ENCODE measurements around the gene ASTN2.

ASTN2 gene

DNA sequence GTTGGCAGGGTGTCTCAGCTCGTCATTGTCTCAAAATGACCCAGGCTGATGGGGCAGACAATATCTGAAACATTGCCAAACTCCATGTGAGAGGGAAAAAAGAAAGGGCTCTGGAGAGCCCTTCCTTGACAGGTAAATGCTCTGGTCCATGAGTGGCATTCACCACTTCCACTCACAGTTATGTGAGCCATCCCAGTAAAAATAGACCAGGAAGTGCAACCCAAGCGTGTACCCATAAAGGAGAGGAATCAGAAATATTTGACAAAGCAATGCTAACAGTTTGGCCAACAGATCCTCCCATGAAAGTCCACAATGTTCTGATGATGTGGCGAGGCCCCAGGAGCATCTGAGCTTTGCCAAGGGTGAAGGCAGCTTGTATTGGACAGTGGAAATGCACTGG is 49.4 kb downstream of the ASTN2 start:
- TF ChIP-seq POLR2AphosphoS5 (IDR thresholded peaks at IDR 0.05; ENCODE audit: low read depth, low read length), result no peak
- TF ChIP-seq TAF1 (IDR thresholded peaks at IDR 0.05; ENCODE audit: borderline replicate concordance, insufficient read depth, low read length), result no peak
- TF ChIP-seq REST (IDR thresholded peaks at IDR 0.05; ENCODE audit: insufficient read depth in 1 of 2, low read depth in 2 of 2, low read length in 2 of 2), result no peak
- no peak for TF ChIP-seq SIN3A (IDR thresholded peaks at IDR 0.05; ENCODE audit: borderline replicate concordance, insufficient read depth, low read length)
- no peak for TF ChIP-seq FOXP2 (optimal IDR thresholded peaks at IDR 0.05; ENCODE audit: borderline replicate concordance, extremely low read depth, extremely low read length, insufficient read depth)

- TF ChIP-seq POLR2AphosphoS5 (IDR thresholded peaks at IDR 0.05; ENCODE audit: low read depth, low read length) (no peak), FOXP2 (optimal IDR thresholded peaks at IDR 0.05; ENCODE audit: borderline replicate concordance, extremely low read depth, extremely low read length, insufficient read depth) (no peak), REST (IDR thresholded peaks at IDR 0.05; ENCODE audit: insufficient read depth in 1 of 2, low read depth in 2 of 2, low read length in 2 of 2) (no peak), SIN3A (IDR thresholded peaks at IDR 0.05; ENCODE audit: borderline replicate concordance, insufficient read depth, low read length) (no peak), TAF1 (IDR thresholded peaks at IDR 0.05; ENCODE audit: borderline replicate concordance, insufficient read depth, low read length) (no peak)
Measured at GRCh38 chr9:117363006-117363405, 51.9 kb downstream of the ASTN2 start.

- TF ChIP-seq REST (IDR thresholded peaks at IDR 0.05; ENCODE audit: insufficient read depth in 1 of 2, low read depth in 2 of 2, low read length in 2 of 2) (no peak), TAF1 (IDR thresholded peaks at IDR 0.05; ENCODE audit: borderline replicate concordance, insufficient read depth, low read length) (no peak), SIN3A (IDR thresholded peaks at IDR 0.05; ENCODE audit: borderline replicate concordance, insufficient read depth, low read length) (no peak), POLR2AphosphoS5 (IDR thresholded peaks at IDR 0.05; ENCODE audit: low read depth, low read length) (no peak), FOXP2 (optimal IDR thresholded peaks at IDR 0.05; ENCODE audit: borderline replicate concordance, extremely low read depth, extremely low read length, insufficient read depth) (no peak)
Measured at GRCh38 chr9:117359910-117360309, 54.9 kb downstream of the ASTN2 start.

DNA sequence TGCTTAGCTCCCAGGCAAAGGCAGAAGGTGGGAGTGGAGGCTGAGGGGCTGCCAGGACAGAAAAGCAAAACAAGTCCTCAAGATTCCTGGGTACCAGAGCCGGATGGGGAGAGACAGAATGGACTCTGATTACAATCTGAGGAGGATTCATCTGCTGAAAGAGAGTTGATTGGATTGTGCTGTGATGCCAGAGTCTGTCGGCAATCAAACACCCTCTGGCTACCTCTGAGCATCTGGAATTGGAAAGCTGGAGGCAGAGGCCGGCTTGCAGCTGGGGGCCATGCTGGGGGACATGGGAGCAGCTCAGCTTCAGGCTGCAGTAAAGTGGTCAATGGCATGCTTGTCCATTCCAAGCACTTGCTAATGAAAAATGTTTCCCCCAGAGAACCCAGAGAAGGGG is 59.3 kb downstream of the ASTN2 start:
- TF ChIP-seq FOXP2 (optimal IDR thresholded peaks at IDR 0.05; ENCODE audit: borderline replicate concordance, extremely low read depth, extremely low read length, insufficient read depth), result no peak
- TF ChIP-seq TAF1 (IDR thresholded peaks at IDR 0.05; ENCODE audit: borderline replicate concordance, insufficient read depth, low read length), result no peak
- no peak for TF ChIP-seq POLR2AphosphoS5 (IDR thresholded peaks at IDR 0.05; ENCODE audit: low read depth, low read length)
- no peak for TF ChIP-seq SIN3A (IDR thresholded peaks at IDR 0.05; ENCODE audit: borderline replicate concordance, insufficient read depth, low read length)
- no peak for TF ChIP-seq REST (IDR thresholded peaks at IDR 0.05; ENCODE audit: insufficient read depth in 1 of 2, low read depth in 2 of 2, low read length in 2 of 2)

GRCh38 chr9:117354997-117355396 is 59.9 kb downstream of the ASTN2 start:
- TF ChIP-seq POLR2AphosphoS5 (IDR thresholded peaks at IDR 0.05; ENCODE audit: low read depth, low read length) (no peak), REST (IDR thresholded peaks at IDR 0.05; ENCODE audit: insufficient read depth in 1 of 2, low read depth in 2 of 2, low read length in 2 of 2) (no peak), TAF1 (IDR thresholded peaks at IDR 0.05; ENCODE audit: borderline replicate concordance, insufficient read depth, low read length) (no peak)

Data from PFSK-1 (cell line).